NK-92 (cell line): ENCODE data around the gene LPP.

ENCODE experiments used
- DNase-seq: peaks from one replicate; lab custom pipeline; 2025; ENCODE audit not compliant: unreplicated experiment; lab: John Stamatoyannopoulos, UW

LPP gene

GRCh38 chr3:188659449-188660090 lies 505.6 kb downstream of the LPP start:
- no peak for DNase-seq

GRCh38 chr3:188660415-188660814 lies 506.5 kb downstream of the LPP start:
- DNase-seq, result no peak

- no peak for DNase-seq
Measured at GRCh38 chr3:188661806-188662205, 507.8 kb downstream of the LPP start.

GRCh38 chr3:188662214-188662613 lies 508.3 kb downstream of the LPP start:
- DNase-seq, result no peak

- DNase-seq, result no peak
Measured at GRCh38 chr3:188662795-188663194, 508.8 kb downstream of the LPP start.

GRCh38 chr3:188663839-188664238 lies 509.9 kb downstream of the LPP start:
- DNase-seq, result no peak

GRCh38 chr3:188664795-188665194 lies 510.8 kb downstream of the LPP start:
- no peak for DNase-seq

- no peak for DNase-seq
Measured at GRCh38 chr3:188667926-188668325, 514.0 kb downstream of the LPP start.

- DNase-seq, result no peak
Measured at GRCh38 chr3:188670446-188670845, 516.5 kb downstream of the LPP start.

- no peak for DNase-seq
Measured at GRCh38 chr3:188671971-188672370, 518.0 kb downstream of the LPP start.

GRCh38 chr3:188672840-188673239 lies 518.9 kb downstream of the LPP start:
- DNase-seq, result no peak

- no peak for DNase-seq
Measured at GRCh38 chr3:188673646-188674186, 519.8 kb downstream of the LPP start.

- DNase-seq, result no peak
Measured at GRCh38 chr3:188674595-188674994, 520.6 kb downstream of the LPP start.

- DNase-seq, result no peak
Measured at GRCh38 chr3:188677344-188677743, 523.4 kb downstream of the LPP start.

GRCh38 chr3:188680189-188680588 lies 526.2 kb downstream of the LPP start:
- DNase-seq, result no peak

- no peak for DNase-seq
Measured at GRCh38 chr3:188680605-188681004, 526.6 kb downstream of the LPP start.

- no peak for DNase-seq
Measured at GRCh38 chr3:188682316-188682715, 528.4 kb downstream of the LPP start.

- no peak for DNase-seq
Measured at GRCh38 chr3:188683032-188683521, 529.1 kb downstream of the LPP start.

GRCh38 chr3:188684276-188684675 lies 530.3 kb downstream of the LPP start:
- no peak for DNase-seq

GRCh38 chr3:188685789-188686188 lies 531.8 kb downstream of the LPP start:
- DNase-seq, result no peak

GRCh38 chr3:188686324-188686723 lies 532.4 kb downstream of the LPP start:
- no peak for DNase-seq

- no peak for DNase-seq
Measured at GRCh38 chr3:188687389-188687788, 533.4 kb downstream of the LPP start.

GRCh38 chr3:188689101-188689574 lies 535.2 kb downstream of the LPP start:
- DNase-seq, result no peak
